Calu3 (cell line): ENCODE data around the gene OLIG2. TPM values are rescaled to one million over a fixed set of nuclear protein-coding genes. Genes with fewer than 3 reads are reported as not detected.

Source experiments
- BruUV-seq: library from RNA; stranded (reverse); fragments of 400-500 nt; replicated peaks from 2 replicates; lab custom pipeline; 2021; lab: Mats Ljungman, UMichigan
- CTCF ChIA-PET: fragments of 300-600 bp; sonication (Branson Sonifier 250); formaldehyde crosslinking; loops from one replicate; lab custom pipeline; 2022; ENCODE audit warnings: antibody characterized with exemption; lab: Charles Lee
- DNase-seq: peaks from one replicate; pipeline ENCODE4 v3.0.0; 2022
- H3K27ac Mint-ChIP-seq: one replicate; pipeline ENCODE4 v1.8.0; 2022; ENCODE audit warnings: mixed read lengths; ENCODE audit not compliant: unreplicated experiment
- H3K27me3 Mint-ChIP-seq: one replicate; pipeline ENCODE4 v1.8.0; 2022; ENCODE audit warnings: mixed read lengths; ENCODE audit not compliant: unreplicated experiment
- H3K36me3 Mint-ChIP-seq: one replicate; pipeline ENCODE4 v1.8.0; 2022; ENCODE audit warnings: mild to moderate bottlenecking, moderate library complexity, mixed read lengths; ENCODE audit not compliant: insufficient read depth, unreplicated experiment
- H3K4me1 Mint-ChIP-seq: one replicate; pipeline ENCODE4 v1.8.0; 2022; ENCODE audit warnings: mild to moderate bottlenecking, low read depth, mixed read lengths; ENCODE audit not compliant: unreplicated experiment
- H3K4me3 Mint-ChIP-seq: one replicate; pipeline ENCODE4 v1.8.0; 2022; ENCODE audit warnings: mild to moderate bottlenecking, low read depth, moderate library complexity, mixed read lengths; ENCODE audit not compliant: unreplicated experiment
- H3K9me3 Mint-ChIP-seq: one replicate; pipeline ENCODE4 v1.8.0; 2022; ENCODE audit warnings: low read depth, mixed read lengths; ENCODE audit not compliant: unreplicated experiment
- intact Hi-C: fragments of 100-400 bp; cut with micrococcal nuclease; formaldehyde crosslinking; loops from one replicate; pipeline ENCODE4 v1.10.0; 2022; ENCODE audit not compliant: unreplicated experiment
- total RNA-seq: library from RNA; stranded (reverse); gene quantifications from 2 replicates; pipeline ENCODE4 v1.2.3, GENCODE V29; 2022
- TF ChIP-seq, protein P1 (sequence below): fragments of 200-600 bp; IDR thresholded peaks from one replicate; pipeline ENCODE4 v1.8.0; 2022; ENCODE audit warnings: antibody characterized with exemption; ENCODE audit not compliant: unreplicated experiment

Gene OLIG2
- total RNA-seq, 1 experiment from 2014 or later = not detected

DNA sequence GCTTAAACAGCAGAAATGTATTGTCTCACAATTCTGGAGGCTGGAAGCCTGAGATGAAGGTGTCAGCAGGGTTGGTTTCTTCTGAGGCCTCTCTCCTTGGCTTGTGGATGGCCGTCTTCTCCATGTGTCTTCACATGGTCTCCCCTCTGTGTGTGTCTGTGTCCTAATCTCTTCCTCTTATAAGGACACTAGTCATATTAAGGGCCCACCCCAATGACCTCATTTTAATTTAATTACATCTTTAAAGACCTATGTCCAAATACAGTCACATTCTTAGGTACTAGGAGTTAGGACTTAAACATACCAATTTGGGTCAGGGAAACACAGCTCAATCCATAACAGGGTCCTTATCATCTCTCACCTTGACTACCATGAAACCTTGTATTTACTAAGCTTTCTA, 14.8 kb upstream of the OLIG2 start:
- Mint-ChIP-seq H3K36me3 (peaks cover 5% of the 10 kb centered on the region), H3K4me3 (no peak overlapping the region), H3K27me3 (peaks cover 88% of the 10 kb centered on the region), H3K9me3 (no peaks in the 10 kb centered on the region), H3K27ac (peak overlapping the region; percentile 83), H3K4me1 (peaks cover 14% of the 10 kb centered on the region)
- DNase-seq = no peak
- CTCF ChIA-PET = no interaction called here
- intact Hi-C loops = no loop called here
- BruUV-seq = no TSS peak
- TF ChIP-seq, protein P1, sequence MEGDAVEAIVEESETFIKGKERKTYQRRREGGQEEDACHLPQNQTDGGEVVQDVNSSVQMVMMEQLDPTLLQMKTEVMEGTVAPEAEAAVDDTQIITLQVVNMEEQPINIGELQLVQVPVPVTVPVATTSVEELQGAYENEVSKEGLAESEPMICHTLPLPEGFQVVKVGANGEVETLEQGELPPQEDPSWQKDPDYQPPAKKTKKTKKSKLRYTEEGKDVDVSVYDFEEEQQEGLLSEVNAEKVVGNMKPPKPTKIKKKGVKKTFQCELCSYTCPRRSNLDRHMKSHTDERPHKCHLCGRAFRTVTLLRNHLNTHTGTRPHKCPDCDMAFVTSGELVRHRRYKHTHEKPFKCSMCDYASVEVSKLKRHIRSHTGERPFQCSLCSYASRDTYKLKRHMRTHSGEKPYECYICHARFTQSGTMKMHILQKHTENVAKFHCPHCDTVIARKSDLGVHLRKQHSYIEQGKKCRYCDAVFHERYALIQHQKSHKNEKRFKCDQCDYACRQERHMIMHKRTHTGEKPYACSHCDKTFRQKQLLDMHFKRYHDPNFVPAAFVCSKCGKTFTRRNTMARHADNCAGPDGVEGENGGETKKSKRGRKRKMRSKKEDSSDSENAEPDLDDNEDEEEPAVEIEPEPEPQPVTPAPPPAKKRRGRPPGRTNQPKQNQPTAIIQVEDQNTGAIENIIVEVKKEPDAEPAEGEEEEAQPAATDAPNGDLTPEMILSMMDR = no peak

DNA sequence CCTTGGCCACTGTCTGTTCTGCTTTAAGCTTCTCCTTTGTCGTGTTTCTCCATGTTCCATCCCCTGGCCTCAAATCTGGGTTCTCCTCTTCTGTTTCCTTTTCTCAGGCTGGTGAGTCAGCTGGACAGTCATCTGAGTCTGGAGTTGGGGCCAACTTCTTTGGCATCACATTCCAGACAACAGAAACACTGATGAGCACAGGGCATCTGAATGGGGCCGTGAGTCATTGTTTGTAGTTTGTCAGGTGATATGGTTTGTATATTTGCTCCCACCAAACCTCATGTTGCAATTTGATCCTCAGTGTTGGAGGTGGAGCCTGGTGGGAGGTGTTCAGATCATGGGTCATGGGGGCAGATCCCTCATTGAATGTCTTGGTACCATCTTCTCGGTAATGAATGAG, 14.3 kb upstream of the OLIG2 start:
- no peak overlapping the region for H3K4me3 Mint-ChIP-seq
- TF ChIP-seq, protein P1 = no peak
- BruUV-seq = no TSS peak
- H3K27me3 Mint-ChIP-seq = peaks cover 94% of the 10 kb centered on the region
- H3K4me1 Mint-ChIP-seq = peaks cover 14% of the 10 kb centered on the region
- H3K27ac Mint-ChIP-seq = peak overlapping the region; percentile 83
- no peaks in the 10 kb centered on the region for H3K9me3 Mint-ChIP-seq
- intact Hi-C loops = no loop called here
- H3K36me3 Mint-ChIP-seq = peaks cover 5% of the 10 kb centered on the region
- DNase-seq = peak; percentile 12
- CTCF ChIA-PET = no interaction called here

DNA sequence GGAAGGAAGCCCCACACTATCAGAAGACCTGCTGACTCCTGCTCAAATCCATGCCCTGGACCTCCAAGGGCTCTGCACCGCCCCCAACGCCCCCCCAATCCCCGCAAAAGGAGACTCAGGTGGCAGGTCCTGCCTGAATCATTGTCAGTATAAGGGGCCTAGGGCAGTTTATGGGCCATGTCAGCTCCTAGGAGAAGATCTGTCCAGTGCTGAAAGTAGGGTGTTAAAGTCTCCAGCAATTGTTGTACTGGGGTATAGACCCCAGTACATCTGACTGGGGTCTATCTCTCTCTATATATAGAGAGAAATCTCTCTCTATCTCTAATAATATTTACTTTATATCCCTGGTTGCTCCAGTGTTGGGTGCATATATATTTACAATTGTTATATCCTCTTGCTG, 12.1 kb upstream of the OLIG2 start:
- Mint-ChIP-seq H3K4me3 (no peak overlapping the region), H3K27ac (no peak overlapping the region), H3K9me3 (no peaks in the 10 kb centered on the region), H3K4me1 (peaks cover 14% of the 10 kb centered on the region), H3K27me3 (peaks cover 95% of the 10 kb centered on the region), H3K36me3 (peaks cover 5% of the 10 kb centered on the region)
- CTCF ChIA-PET = no interaction called here
- BruUV-seq = no TSS peak
- DNase-seq = no peak
- intact Hi-C loops = no loop called here
- TF ChIP-seq, protein P1 = no peak

DNA sequence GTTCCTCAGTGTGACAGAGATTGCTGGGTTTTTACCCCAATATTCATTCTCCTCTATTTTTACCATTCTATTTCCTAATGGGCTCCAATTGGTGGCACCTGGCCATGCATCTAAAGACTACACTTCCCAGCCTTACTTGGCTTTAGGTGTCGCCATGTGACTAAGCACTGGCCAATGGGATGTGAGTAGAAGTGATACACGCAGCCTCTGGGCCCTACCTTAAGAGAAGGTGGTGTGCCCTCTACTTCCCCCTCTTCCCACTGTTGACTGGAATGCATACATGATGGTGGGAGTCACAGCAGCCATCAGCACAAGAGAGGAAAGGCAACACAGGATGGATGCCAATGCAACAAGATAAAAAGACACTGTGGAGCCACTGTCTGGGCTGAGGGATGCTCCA, 11.4 kb upstream of the OLIG2 start:
- Mint-ChIP-seq H3K4me3 (no peak overlapping the region), H3K27me3 (peaks cover 96% of the 10 kb centered on the region), H3K36me3 (peaks cover 5% of the 10 kb centered on the region), H3K9me3 (no peaks in the 10 kb centered on the region), H3K4me1 (peaks cover 14% of the 10 kb centered on the region), H3K27ac (no peak overlapping the region)
- CTCF ChIA-PET = no interaction called here
- intact Hi-C loops = no loop called here
- TF ChIP-seq, protein P1 = no peak
- DNase-seq = no peak
- no TSS peak for BruUV-seq

DNA sequence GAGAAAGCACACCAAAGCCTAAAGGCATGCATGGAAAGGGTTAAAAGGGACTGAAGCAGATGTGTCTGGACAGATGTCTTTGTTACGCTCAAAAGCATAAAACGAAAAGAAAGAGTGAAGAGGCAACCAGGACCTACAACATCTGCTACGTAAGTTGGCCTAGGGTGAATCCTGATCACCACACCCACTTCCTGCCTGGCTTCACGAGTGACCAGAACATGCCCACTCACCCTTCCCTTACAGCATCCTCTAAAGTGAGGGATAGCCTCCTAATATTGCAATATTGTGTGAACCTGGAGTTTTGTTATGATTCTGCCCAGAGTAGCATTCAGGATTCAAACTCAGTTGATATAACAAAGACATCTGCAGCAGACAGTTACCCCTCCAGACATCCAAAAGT, 10.6 kb upstream of the OLIG2 start:
- H3K27me3 Mint-ChIP-seq = peaks cover 100% of the 10 kb centered on the region
- CTCF ChIA-PET = no interaction called here

More for the DNA sequence above, 10.6 kb upstream of the OLIG2 start:
- BruUV-seq = no TSS peak
- Mint-ChIP-seq H3K4me3 (no peak overlapping the region), H3K4me1 (peaks cover 14% of the 10 kb centered on the region), H3K9me3 (no peaks in the 10 kb centered on the region), H3K27ac (no peak overlapping the region), H3K36me3 (peaks cover 5% of the 10 kb centered on the region)
- DNase-seq = no peak
- TF ChIP-seq, protein P1 = no peak
- intact Hi-C loops = no loop called here
